ENCODE data around the gene SLC25A10. TPM values are rescaled to one million over a fixed set of nuclear protein-coding genes. Genes with fewer than 3 reads are reported as not detected.
"Not testable (repeated sequence)": the region's sequence is repeated elsewhere in the genome, so short reads cannot be mapped to it uniquely, and the experiment has no call there.

SLC25A10 gene
- total RNA-seq, 4 donors from 2014 or later = 3.4 to 9.3 (median 6.7) TPM

DNA sequence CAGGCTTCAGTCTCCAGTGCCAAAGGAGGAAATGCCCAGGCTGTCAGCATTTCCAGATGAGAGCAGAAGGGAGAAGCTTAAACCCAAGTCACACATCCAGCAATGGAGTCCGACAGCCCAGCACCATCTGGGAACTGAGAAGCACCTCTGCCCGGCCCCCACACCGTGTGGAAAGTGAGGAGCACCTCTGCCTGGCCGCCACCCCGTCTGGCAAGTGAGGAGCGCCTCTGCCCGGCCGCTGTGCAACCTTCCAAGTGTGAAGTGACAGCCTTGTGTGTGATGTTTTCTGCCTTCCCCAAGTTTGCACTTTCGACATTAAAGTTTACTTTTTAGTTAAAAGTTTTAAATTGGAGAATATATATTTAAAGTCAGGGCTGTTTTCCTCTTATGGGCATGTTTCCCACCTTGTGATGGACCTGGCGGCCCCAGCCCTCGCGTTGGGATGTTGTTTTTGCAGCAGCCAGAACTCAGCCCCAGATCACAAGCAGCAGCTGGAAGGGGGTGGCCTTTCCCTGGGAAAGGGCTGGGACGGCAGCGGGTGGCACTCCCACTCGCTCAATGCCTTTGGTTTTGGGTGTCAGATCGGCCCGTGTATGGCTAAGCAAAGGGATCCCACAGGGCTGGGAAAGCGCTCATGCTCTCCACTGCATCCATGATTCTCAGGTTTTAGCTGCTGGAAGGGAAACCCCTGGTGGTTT lies 38.4 kb upstream of the SLC25A10 start:
- H3K36me3 ChIP-seq = peaks cover 0 to 58% of the 10 kb centered on the region in 2 donors
- DNase-seq = no peak

DNA sequence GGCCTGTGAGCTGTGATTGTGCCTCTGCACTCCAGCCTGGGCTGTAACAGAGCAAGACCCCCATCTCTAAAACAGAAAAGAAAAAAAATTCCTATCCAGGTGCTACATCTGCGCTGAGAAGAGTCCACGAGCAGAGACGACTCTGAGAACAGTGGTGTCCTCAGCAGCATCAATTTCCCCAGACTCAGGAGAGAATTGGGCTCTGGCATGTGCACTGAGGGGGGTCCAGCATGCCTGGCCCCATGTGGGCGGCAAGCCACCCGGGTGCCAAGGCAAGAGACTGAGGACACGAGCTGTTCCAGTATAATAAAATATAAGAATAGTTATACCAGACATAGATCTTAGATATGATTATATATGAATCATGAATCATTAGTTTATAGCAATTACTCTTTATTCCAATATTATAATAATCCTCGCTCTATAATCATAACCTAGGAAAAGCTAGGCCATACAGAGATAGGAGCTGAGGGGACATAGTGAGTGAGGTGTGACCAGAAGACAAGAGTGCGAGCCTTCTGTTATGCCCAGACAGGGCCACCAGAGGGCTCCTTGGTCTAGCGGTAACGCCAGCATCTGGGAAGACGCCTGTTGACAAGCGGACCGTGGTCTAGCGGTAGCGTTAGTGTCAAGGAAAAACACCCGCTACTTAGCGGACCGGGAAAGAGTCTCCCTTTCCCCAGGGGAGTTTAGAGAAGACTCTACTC lies 36.4 kb upstream of the SLC25A10 start:
- H3K27me3 ChIP-seq; in situ Hi-C loops (cut with MboI; ENCODE audit: low sequenced_read_pairs in 4 of 4); H3K27ac ChIP-seq; H3K4me1 ChIP-seq; H3K9me3 ChIP-seq; H3K4me3 ChIP-seq; ATAC-seq: not testable (repeated sequence)
- H3K36me3 ChIP-seq = peaks cover 0 to 38% of the 10 kb centered on the region in 2 donors
- peak in 1 of 2 donors; percentile 39 for DNase-seq
- intact Hi-C loops (cut with DNase I; ENCODE audit: low total_unique reads) = loop anchor here (5.0 kb wide), 1 partner anchor 37 kb away; the partner anchor contains the start of gene SLC25A10
- TF ChIP-seq, protein P1, sequence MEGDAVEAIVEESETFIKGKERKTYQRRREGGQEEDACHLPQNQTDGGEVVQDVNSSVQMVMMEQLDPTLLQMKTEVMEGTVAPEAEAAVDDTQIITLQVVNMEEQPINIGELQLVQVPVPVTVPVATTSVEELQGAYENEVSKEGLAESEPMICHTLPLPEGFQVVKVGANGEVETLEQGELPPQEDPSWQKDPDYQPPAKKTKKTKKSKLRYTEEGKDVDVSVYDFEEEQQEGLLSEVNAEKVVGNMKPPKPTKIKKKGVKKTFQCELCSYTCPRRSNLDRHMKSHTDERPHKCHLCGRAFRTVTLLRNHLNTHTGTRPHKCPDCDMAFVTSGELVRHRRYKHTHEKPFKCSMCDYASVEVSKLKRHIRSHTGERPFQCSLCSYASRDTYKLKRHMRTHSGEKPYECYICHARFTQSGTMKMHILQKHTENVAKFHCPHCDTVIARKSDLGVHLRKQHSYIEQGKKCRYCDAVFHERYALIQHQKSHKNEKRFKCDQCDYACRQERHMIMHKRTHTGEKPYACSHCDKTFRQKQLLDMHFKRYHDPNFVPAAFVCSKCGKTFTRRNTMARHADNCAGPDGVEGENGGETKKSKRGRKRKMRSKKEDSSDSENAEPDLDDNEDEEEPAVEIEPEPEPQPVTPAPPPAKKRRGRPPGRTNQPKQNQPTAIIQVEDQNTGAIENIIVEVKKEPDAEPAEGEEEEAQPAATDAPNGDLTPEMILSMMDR (IDR thresholded peaks at IDR 0.05 in 4 of 5, conservative IDR thresholded peaks at IDR 0.05 in 1 of 5) = peak; percentile 48 to 67 (median 62)

More for the DNA sequence above, 38.4 kb upstream of the SLC25A10 start:
- Histone ChIP-seq H3K4me3 (no peak overlapping the region), H3K27me3 (no peaks in the 10 kb centered on the region), H3K27ac (no peak overlapping the region), H3K4me1 (no peaks in the 10 kb centered on the region), H3K9me3 (no peaks in the 10 kb centered on the region)
- TF ChIP-seq POLR2A (IDR thresholded peaks at IDR 0.05) = no peak
- TF ChIP-seq, protein P1 (IDR thresholded peaks at IDR 0.05 in 4 of 5, conservative IDR thresholded peaks at IDR 0.05 in 1 of 5) = no peak
- ATAC-seq = no peak
- intact Hi-C loops (cut with DNase I; ENCODE audit: low total_unique reads) = no loop called here
- in situ Hi-C loops (cut with MboI; ENCODE audit: low sequenced_read_pairs in 4 of 4) = no loop called here

- no peak for TF ChIP-seq POLR2A (IDR thresholded peaks at IDR 0.05)
- TF ChIP-seq, protein P1 (IDR thresholded peaks at IDR 0.05 in 4 of 5, conservative IDR thresholded peaks at IDR 0.05 in 1 of 5) = no peak
- H3K27me3 ChIP-seq = no peaks in the 10 kb centered on the region
- DNase-seq (peak in 1 of 2 donors; percentile 39), ATAC-seq (peak in 1 of 2 donors; percentile 64)
- no peaks in the 10 kb centered on the region for H3K9me3 ChIP-seq
- no peak overlapping the region for H3K4me3 ChIP-seq
- in situ Hi-C loops (cut with MboI; ENCODE audit: low sequenced_read_pairs in 4 of 4) = no loop called here
- H3K27ac ChIP-seq = no peak overlapping the region
- intact Hi-C loops (cut with DNase I; ENCODE audit: low total_unique reads) = loop anchor here (5.0 kb wide), 1 partner anchor 35 kb away; the partner anchor contains the start of gene SLC25A10
- H3K36me3 ChIP-seq = peaks cover 0 to 26% of the 10 kb centered on the region in 2 donors
- H3K4me1 ChIP-seq = no peaks in the 10 kb centered on the region
These were observed 35.2 kb upstream of the SLC25A10 start for GRCh38 chr17:81676906-81677305.

DNA sequence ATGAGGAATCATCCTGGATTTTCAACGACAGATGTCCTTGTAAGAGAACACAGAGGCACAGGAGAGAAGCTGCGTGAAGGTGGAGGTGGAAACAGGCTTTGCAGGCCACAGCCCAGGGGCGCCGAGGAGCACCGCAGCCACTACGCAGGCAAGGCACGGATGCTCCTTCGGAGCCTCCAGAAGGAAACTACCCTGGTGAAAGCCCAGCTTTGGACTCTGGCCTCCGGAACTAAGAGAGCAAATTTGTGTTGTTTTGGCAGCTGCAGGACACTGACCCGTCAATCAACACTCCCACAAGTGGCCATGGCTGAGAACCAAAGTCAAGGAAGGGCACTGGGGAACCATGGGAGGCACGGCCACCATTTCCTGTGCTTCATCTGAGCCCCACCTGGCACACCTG lies 31.9 kb upstream of the SLC25A10 start:
- Histone ChIP-seq H3K9me3 (no peaks in the 10 kb centered on the region), H3K27me3 (no peaks in the 10 kb centered on the region), H3K4me3 (no peak overlapping the region), H3K4me1 (peaks cover 16 to 20% of the 10 kb centered on the region in 2 donors), H3K27ac (no peak overlapping the region), H3K36me3 (no peaks in the 10 kb centered on the region)
- in situ Hi-C loops (cut with MboI; ENCODE audit: low sequenced_read_pairs in 4 of 4) (no loop called here), intact Hi-C loops (cut with DNase I; ENCODE audit: low total_unique reads) (no loop called here)
- ATAC-seq = no peak
- no peak for TF ChIP-seq POLR2A (IDR thresholded peaks at IDR 0.05)
- TF ChIP-seq, protein P1 (IDR thresholded peaks at IDR 0.05 in 4 of 5, conservative IDR thresholded peaks at IDR 0.05 in 1 of 5) = no peak
- no peak for DNase-seq
